SK-N-SH (cell line): ENCODE results near the gene CUL3. TPM values are rescaled to one million over a fixed set of nuclear protein-coding genes. Genes with fewer than 3 reads are reported as not detected.

Experiments
- CTCF ChIA-PET: fragments of 300-600, 350-600 bp; formaldehyde crosslinking; extraction: SDS; loops from one replicate; lab custom pipeline; 2021; lab: Yijun Ruan, JAX
- POLR2A ChIA-PET: fragments of 350-600 bp; sonication (Branson Sonifier 250); formaldehyde crosslinking; extraction: SDS; loops from one replicate; lab custom pipeline; 2020; ENCODE audit warnings: antibody characterized with exemption, inconsistent platforms; lab: Yijun Ruan, JAX
- DNase-seq: peaks from one replicate; pipeline ENCODE4 v3.0.0; 2012
- H2AFZ ChIP-seq: fragments of 200-600 bp; sonication (generic); 2 replicates; pipeline ENCODE4 v1.8.1; 2016; ENCODE audit warnings: antibody characterized with exemption, mild to moderate bottlenecking, low read depth
- H3F3A ChIP-seq: fragments of 200-600 bp; sonication (generic); replicated peaks from 2 replicates; pipeline ENCODE3; 2016; ENCODE audit warnings: antibody characterized with exemption, mild to moderate bottlenecking; ENCODE audit not compliant: insufficient read depth
- H3K27ac ChIP-seq, 2 experiments: fragments of 200-500 bp in 1 of 2; fragments of 200-600 bp in 1 of 2; sonication (Bioruptor generic) in 1 of 2; sonication (generic), shearing (Covaris generic) in 1 of 2; 2 replicates each; pipeline versions ENCODE4 v1.5.1 to v1.6.1; 2014 to 2016; ENCODE audit warnings: low read depth in 2 of 2, inconsistent platforms in 1 of 2, low read length in 1 of 2, mild to moderate bottlenecking in 1 of 2, mixed read lengths in 1 of 2
- H3K27me3 ChIP-seq: fragments of 200-600 bp; sonication (generic), shearing (Covaris generic); 2 replicates; pipeline ENCODE4 v1.6.1; 2016; ENCODE audit warnings: mixed run types; ENCODE audit not compliant: insufficient read depth
- H3K36me3 ChIP-seq, 2 experiments: fragments of 200-500 bp in 1 of 2; fragments of 200-600 bp in 1 of 2; sonication (Bioruptor generic) in 1 of 2; sonication (generic) in 1 of 2; replicated peaks in 1 of 2; 2 replicates each; pipeline versions ENCODE3 to v1.5.1; 2014 to 2016; ENCODE audit warnings: low read length in 1 of 2, mild to moderate bottlenecking in 1 of 2; ENCODE audit not compliant: insufficient read depth in 2 of 2, control insufficient read depth in 1 of 2
- H3K4me1 ChIP-seq, 2 experiments: fragments of 200-500 bp in 1 of 2; fragments of 200-600 bp in 1 of 2; sonication (Bioruptor generic) in 1 of 2; sonication (generic), shearing (Covaris generic) in 1 of 2; 2 replicates each; pipeline versions ENCODE4 v1.5.1 to v1.6.1; 2014 to 2016; ENCODE audit warnings: low read depth in 1 of 2, low read length in 1 of 2, mixed run types in 1 of 2; ENCODE audit not compliant: insufficient read depth in 2 of 2, control insufficient read depth in 1 of 2
- H3K4me2 ChIP-seq: fragments of 200-600 bp; sonication (generic), shearing (Covaris generic); 2 replicates; pipeline ENCODE4 v1.6.1; 2017; ENCODE audit warnings: mixed run types
- H3K4me3 ChIP-seq, 2 experiments: fragments of 200-500 bp in 1 of 2; fragments of 200-600 bp in 1 of 2; sonication (Bioruptor generic) in 1 of 2; sonication (generic), shearing (Covaris generic) in 1 of 2; 2 replicates each; pipeline versions ENCODE4 v1.5.1 to v1.8.1; 2014 to 2016; ENCODE audit warnings: low read depth in 2 of 2, inconsistent platforms in 1 of 2, low read length in 1 of 2, mild to moderate bottlenecking in 1 of 2, mixed read lengths in 1 of 2, moderate library complexity in 1 of 2
- H3K79me2 ChIP-seq: fragments of 200-600 bp; sonication (generic); 2 replicates; pipeline ENCODE4 v1.8.1; 2017; ENCODE audit warnings: mild to moderate bottlenecking; ENCODE audit not compliant: insufficient read depth
- H3K9ac ChIP-seq: fragments of 200-600 bp; sonication (generic); 2 replicates; pipeline ENCODE4 v1.6.1; 2017; ENCODE audit warnings: mixed run types
- H3K9me2 ChIP-seq: fragments of 200-600 bp; sonication (generic); 2 replicates; pipeline ENCODE4 v1.6.1; 2017; ENCODE audit warnings: mixed run types
- H3K9me3 ChIP-seq: fragments of 200-600 bp; sonication (generic); 2 replicates; pipeline ENCODE4 v1.6.1; 2017; ENCODE audit warnings: mixed run types, mild to moderate bottlenecking, moderate library complexity
- H4K20me1 ChIP-seq: fragments of 200-600 bp; sonication (generic); 2 replicates; pipeline ENCODE4 v1.6.1; 2017; ENCODE audit warnings: mild to moderate bottlenecking, mixed run types; ENCODE audit not compliant: insufficient read depth
- CHD2 ChIP-seq: fragments of 150-350 bp; IDR thresholded peaks from 2 replicates; pipeline ENCODE4 v1.6.1; 2018; ENCODE audit warnings: low read length; ENCODE audit not compliant: partially characterized antibody
- EP300 ChIP-seq, 2 experiments: IDR thresholded peaks; 2 replicates each; pipeline versions ENCODE4 v1.4.0 to v1.6.1; 2012; ENCODE audit warnings: borderline replicate concordance in 1 of 2, low read depth in 1 of 2, low read length in 1 of 2
- FOSL2 ChIP-seq: IDR thresholded peaks from 2 replicates; pipeline ENCODE4 v1.4.0; 2012; ENCODE audit warnings: low read depth, mild to moderate bottlenecking, moderate library complexity, borderline replicate concordance
- GATA2 ChIP-seq: sonication (generic); formaldehyde crosslinking; IDR thresholded peaks from 2 replicates; pipeline ENCODE4 v1.5.0; 2020; ENCODE audit warnings: mild to moderate bottlenecking, missing genetic modification reagents
- IRF3 ChIP-seq: fragments of 150-350 bp; IDR thresholded peaks from 2 replicates; pipeline ENCODE4 v1.6.1; 2016; ENCODE audit warnings: mild to moderate bottlenecking, low read depth, low read length
- JUND ChIP-seq: IDR thresholded peaks from 2 replicates; pipeline ENCODE4 v1.4.0; 2012
- MEF2A ChIP-seq: IDR thresholded peaks from 2 replicates; pipeline ENCODE4 v1.4.0; 2012; ENCODE audit warnings: low read depth, borderline replicate concordance
- NFIC ChIP-seq: IDR thresholded peaks from 2 replicates; pipeline ENCODE4 v1.4.0; 2012; ENCODE audit warnings: borderline replicate concordance
- PBX3 ChIP-seq: IDR thresholded peaks from 2 replicates; pipeline ENCODE4; 2012
- POLR2AphosphoS5 ChIP-seq: IDR thresholded peaks from 2 replicates; pipeline ENCODE4 v1.6.1; 2012; ENCODE audit warnings: low read depth, low read length
- RAD21 ChIP-seq: IDR thresholded peaks from 2 replicates; pipeline ENCODE4 v1.6.1; 2012; ENCODE audit warnings: mild to moderate bottlenecking, low read length
- RFX5 ChIP-seq: IDR thresholded peaks from 2 replicates; pipeline ENCODE4 v1.6.1; 2012; ENCODE audit warnings: mild to moderate bottlenecking, improper control_type of control experiment, low read length
- RXRA ChIP-seq: IDR thresholded peaks from 2 replicates; pipeline ENCODE4 v1.4.0; 2012; ENCODE audit warnings: low read depth, mild to moderate bottlenecking, borderline replicate concordance
- SMC3 ChIP-seq: IDR thresholded peaks from 2 replicates; pipeline ENCODE4 v1.6.1; 2012; ENCODE audit warnings: low read depth, low read length, improper control_type of control experiment
- TAF1 ChIP-seq: IDR thresholded peaks from 2 replicates; pipeline ENCODE4 v1.6.1; 2012; ENCODE audit warnings: low read depth, mild to moderate bottlenecking, low read length, moderate library complexity, borderline replicate concordance
- TCF12 ChIP-seq: IDR thresholded peaks from 2 replicates; pipeline ENCODE4 v1.4.0; 2012
- TEAD4 ChIP-seq: IDR thresholded peaks from 2 replicates; pipeline ENCODE4 v1.4.0; 2012; ENCODE audit warnings: mild to moderate bottlenecking, borderline replicate concordance; ENCODE audit not compliant: insufficient read depth
- USF1 ChIP-seq: IDR thresholded peaks from 2 replicates; pipeline ENCODE4 v1.4.0; 2012; ENCODE audit warnings: low read depth, borderline replicate concordance
- USF2 ChIP-seq: fragments of 150-350 bp; IDR thresholded peaks from 2 replicates; pipeline ENCODE4 v1.6.1; 2017; ENCODE audit warnings: antibody characterized with exemption, low read length, low read depth, borderline replicate concordance
- YY1 ChIP-seq: IDR thresholded peaks from 2 replicates; pipeline ENCODE4 v1.4.0; 2012; ENCODE audit warnings: low read depth, mild to moderate bottlenecking
- WGBS: methylation state at CpG from one replicate; pipeline ENCODE4 v1.1.6; 2017; ENCODE audit warnings: low lambda C conversion rate; 5-methylcytosine and 5-hydroxymethylcytosine counted together
- polyA plus RNA-seq, 3 experiments: library from polyadenylated mRNA; depleted of rRNA; stranded (reverse); fragments of >200 nt; gene quantifications; 2 replicates each; pipeline ENCODE4 v1.2.3, GENCODE V29; 2012

The CUL3 gene
- polyA plus RNA-seq, 1 of the 3 experiments (the other 2 are of a cell fraction), result 17.3 TPM

GRCh38 chr2:224585211-224586088 is at the start of gene CUL3 (continued):
- TF ChIP-seq RFX5 (no peak; the same call in 1 of the 2 replicates), SMC3 (no peak), TAF1 (peak; percentile 81), JUND (no peak), TEAD4 (no peak), TCF12 (no peak), USF2 (peak; percentile 80), IRF3 (no peak), EP300 (IDR thresholded peaks at IDR 0.05; ENCODE audit: borderline replicate concordance in 1 of 2, low read depth in 1 of 2, low read length in 1 of 2) (0 out of 4 replicates have a peak, but pooled peaks of 1 of the 2 experiments have one; percentile 8), NFIC (no peak), MEF2A (no peak), GATA2 (no peak)

- no peak overlapping the region for H3K4me3 ChIP-seq
- H2AFZ ChIP-seq, result no peak overlapping the region
- H3K9me2 ChIP-seq, result no peaks in the 10 kb centered on the region
- H3K27me3 ChIP-seq, result no peaks in the 10 kb centered on the region
- no peak overlapping the region for H3K4me2 ChIP-seq
- WGBS, result 66% methylated on average over 6 of the region's 6 CpGs
- DNase-seq, result no peak
- no peak overlapping the region for H3K27ac ChIP-seq
- H3F3A ChIP-seq, result no peaks in the 10 kb centered on the region
- no peaks in the 10 kb centered on the region for H3K36me3 ChIP-seq
- TF ChIP-seq CHD2, result no peak
- no peak for TF ChIP-seq SMC3
- no peak for TF ChIP-seq YY1
- no peak for TF ChIP-seq FOSL2
- TF ChIP-seq TEAD4, result no peak
- no peak for TF ChIP-seq USF1
- no peak for TF ChIP-seq POLR2AphosphoS5
- TF ChIP-seq RAD21, result no peak
- TF ChIP-seq RXRA, result no peak
- no peak for TF ChIP-seq PBX3
- TF ChIP-seq USF2, result no peak
- H3K79me2 ChIP-seq, result no peaks in the 10 kb centered on the region
- ChIA-PET CTCF (no interaction called here), POLR2A (no interaction called here)
- no peak overlapping the region for H3K9ac ChIP-seq
- H4K20me1 ChIP-seq, result no peaks in the 10 kb centered on the region
- H3K9me3 ChIP-seq, result no peaks in the 10 kb centered on the region
- peaks cover 0 to 3% of the 10 kb centered on the region in 2 experiments; a peak in 2 of 4 replicates for H3K4me1 ChIP-seq
Measured at GRCh38 chr2:224630659-224631550, 45.7 kb upstream of the CUL3 start.
